Left lung (tissue), 10 donors: ENCODE data around the gene LPCAT1. TPM values are rescaled to one million over a fixed set of nuclear protein-coding genes. Genes with fewer than 3 reads are reported as not detected.

Experiments used
- ATAC-seq: fragments of 200-7000 bp; cut with Tn5 transposase; one replicate; pipeline ENCODE4 v1.9.1; 2020; ENCODE audit warnings: moderate library complexity
- DNase-seq, 4 donors: peaks; one replicate each; pipeline ENCODE4 v3.0.0-alpha.2; 2013 to 2020
- H3K27ac ChIP-seq, 2 donors: fragments of 200-600 bp; sonication (generic) in 1 of 2; one replicate each; pipeline versions ENCODE4 v1.5.0 to v1.8.0; 2020 to 2021
- H3K27me3 ChIP-seq, 2 donors: fragments of 200-600 bp; sonication (generic) in 1 of 2; one replicate each; pipeline versions ENCODE4 v1.5.0 to v1.8.0; 2020 to 2021
- H3K36me3 ChIP-seq, 2 donors: fragments of 200-600 bp; sonication (generic) in 1 of 2; one replicate each; pipeline versions ENCODE4 v1.5.0 to v1.8.0; 2020 to 2021
- H3K4me1 ChIP-seq, 2 donors: fragments of 200-600 bp; one replicate each; pipeline ENCODE4 v1.8.0; 2021
- H3K4me3 ChIP-seq, 2 donors: fragments of 200-600 bp; sonication (generic) in 1 of 2; one replicate each; pipeline versions ENCODE4 v1.5.0 to v1.8.0; 2020 to 2021; ENCODE audit warnings: mild to moderate bottlenecking in 1 of 2
- H3K9me3 ChIP-seq, 2 donors: fragments of 200-600 bp; sonication (generic) in 1 of 2; one replicate each; pipeline versions ENCODE4 v1.5.0 to v1.8.0; 2020 to 2021
- CTCF ChIP-seq, 2 donors: fragments of 200-600 bp; sonication (generic) in 1 of 2; IDR thresholded peaks; one replicate each; pipeline versions ENCODE4 v1.5.0 to v1.8.0; 2021; ENCODE audit warnings: antibody characterized with exemption in 2 of 2
- intact Hi-C, 2 donors: fragments of 100-400 bp; cut with DNase I; formaldehyde crosslinking; loops; one replicate each; pipeline versions ENCODE4 v1.11.2 to v1.14.2; 2022
- polyA plus RNA-seq, 6 donors: library from polyadenylated mRNA; unstranded; fragments of 120-200 nt; gene quantifications; one replicate each; pipeline ENCODE4 v1.2.1, GENCODE V29; 2013; ENCODE audit not compliant: insufficient read length in 6 of 6
- total RNA-seq, 2 donors: library from RNA; stranded (reverse); fragmentation: NEBNext Ultra II Directional; extraction: Animal tissue kit (Norgen Biotek cat#: 25700); gene quantifications; one replicate each; pipeline ENCODE4 v1.2.1, GENCODE V29; 2021
- donor health status: DM: no; HTN: yes; CAD: no.
- donor health status: DM: no; HTN: no; CAD: no.

Gene LPCAT1
- total and polyA plus RNA-seq, 8 donors, result 106 to 751 (median 148) TPM

GRCh38 chr5:1468247-1468612, 55.5 kb downstream of the LPCAT1 start:
- Histone ChIP-seq H3K27ac (no peak overlapping the region), H3K4me3 (no peak overlapping the region), H3K27me3 (no peaks in the 10 kb centered on the region), H3K36me3 (peaks cover 0 to 92% of the 10 kb centered on the region in 2 donors), H3K9me3 (no peaks in the 10 kb centered on the region), H3K4me1 (no peaks in the 10 kb centered on the region)
- ATAC-seq (no peak), DNase-seq (peak in 1 of 4 donors; percentile 48)
- intact Hi-C loops, result no loop called here
- TF ChIP-seq CTCF (IDR thresholded peaks at IDR 0.05), result peak; percentile 16 to 36

- H3K4me3 ChIP-seq, result no peak overlapping the region
- no peaks in the 10 kb centered on the region for H3K4me1 ChIP-seq
- ATAC-seq, result no peak
- intact Hi-C loops, result no loop called here
- no peaks in the 10 kb centered on the region for H3K27me3 ChIP-seq
- H3K27ac ChIP-seq, result no peak overlapping the region
- TF ChIP-seq CTCF (IDR thresholded peaks at IDR 0.05), result no peak
- peaks cover 0 to 92% of the 10 kb centered on the region in 2 donors for H3K36me3 ChIP-seq
- H3K9me3 ChIP-seq, result no peaks in the 10 kb centered on the region
- peak in 2 of 4 donors; percentile 30 to 79 for DNase-seq
Observed at GRCh38 chr5:1467341-1468246, 56.2 kb downstream of the LPCAT1 start.

- no peak for TF ChIP-seq CTCF (IDR thresholded peaks at IDR 0.05)
- no peaks in the 10 kb centered on the region for H3K27me3 ChIP-seq
- no peaks in the 10 kb centered on the region for H3K4me1 ChIP-seq
- peak in 2 of 4 donors; percentile 29 to 79 for DNase-seq
- H3K27ac ChIP-seq, result no peak overlapping the region
- no peak for ATAC-seq
- intact Hi-C loops, result no loop called here
- no peak overlapping the region for H3K4me3 ChIP-seq
- H3K9me3 ChIP-seq, result no peaks in the 10 kb centered on the region
- peaks cover 0 to 92% of the 10 kb centered on the region in 2 donors for H3K36me3 ChIP-seq
Observed at GRCh38 chr5:1466631-1467265, 57.0 kb downstream of the LPCAT1 start.

GRCh38 chr5:1465966-1466471, 57.7 kb downstream of the LPCAT1 start:
- Histone ChIP-seq H3K9me3 (no peaks in the 10 kb centered on the region), H3K36me3 (peaks cover 0 to 92% of the 10 kb centered on the region in 2 donors), H3K4me1 (no peaks in the 10 kb centered on the region), H3K4me3 (no peak overlapping the region), H3K27me3 (no peaks in the 10 kb centered on the region), H3K27ac (no peak overlapping the region)
- DNase-seq (peak in 2 of 4 donors; percentile 26 to 65), ATAC-seq (no peak)
- intact Hi-C loops, result no loop called here
- no peak for TF ChIP-seq CTCF (IDR thresholded peaks at IDR 0.05)

GRCh38 chr5:1465117-1465516, 58.6 kb downstream of the LPCAT1 start:
- no peak overlapping the region for H3K4me3 ChIP-seq

More at GRCh38 chr5:1465117-1465516, 58.6 kb downstream of the LPCAT1 start:
- DNase-seq (no peak), ATAC-seq (no peak)
- Histone ChIP-seq H3K27me3 (no peaks in the 10 kb centered on the region), H3K36me3 (peaks cover 0 to 92% of the 10 kb centered on the region in 2 donors), H3K9me3 (no peaks in the 10 kb centered on the region), H3K27ac (no peak overlapping the region), H3K4me1 (no peaks in the 10 kb centered on the region)
- no peak for TF ChIP-seq CTCF (IDR thresholded peaks at IDR 0.05)
- intact Hi-C loops, result no loop called here
